ENCODE data around the gene WRAP53. TPM values are rescaled to one million over a fixed set of nuclear protein-coding genes. Genes with fewer than 3 reads are reported as not detected.
A peak's percentile ranks its signal among the peaks of the same experiment; 100 is the strongest.

Gene WRAP53
- polyA plus RNA-seq, 3 donors, result 6.3 to 9.8 (median 9.1) TPM

- peak overlapping the region in 1 of 2 donors; percentile 83 for H3K4me3 Mint-ChIP-seq
- peaks cover 19% of the 10 kb centered on the region for H3K4me1 Mint-ChIP-seq
- Histone ChIP-seq H3K79me2 (ENCODE audit: insufficient read depth, low read length) (no peaks in the 10 kb centered on the region), H3K4me3 (replicated peaks in 1 of 3; ENCODE audit: low read depth in 2 of 3, low read length in 3 of 3) (no peak overlapping the region), H3K4me1 (ENCODE audit: control insufficient read depth in 1 of 2, insufficient read depth in 2 of 2, low read length in 2 of 2) (peaks cover 15 to 23% of the 10 kb centered on the region in 2 donors), H3K9me3 (replicated peaks in 1 of 2; ENCODE audit: control insufficient read depth in 1 of 2, insufficient read depth in 1 of 2, low read length in 2 of 2) (no peaks in the 10 kb centered on the region), H3K36me3 (replicated peaks in 1 of 2; ENCODE audit: control insufficient read depth in 1 of 2, insufficient read depth in 2 of 2, low read length in 2 of 2) (no peaks in the 10 kb centered on the region), H2AFZ (ENCODE audit: insufficient read depth, low read depth, low read length, poor library complexity, severe bottlenecking) (no peak overlapping the region), H4K20me1 (ENCODE audit: insufficient read depth, low read length) (no peaks in the 10 kb centered on the region), H3K27ac (ENCODE audit: low read depth in 1 of 2, low read length in 2 of 2) (no peak overlapping the region), H3K27me3 (ENCODE audit: control insufficient read depth in 2 of 2, insufficient read depth in 2 of 2, low read length in 2 of 2) (peaks cover 35 to 46% of the 10 kb centered on the region in 2 donors), H3K4me2 (replicated peaks; ENCODE audit: extremely low read depth, low read length, poor library complexity, severe bottlenecking) (no peak overlapping the region), H3K9ac (ENCODE audit: insufficient read depth, low read length, poor library complexity, severe bottlenecking) (no peak overlapping the region)
- H3K27ac Mint-ChIP-seq, result no peak overlapping the region
- 96% methylated on average over 4 of the region's 12 CpGs for WGBS (ENCODE audit: insufficient coverage)
- H3K9me3 Mint-ChIP-seq, result peaks cover 0 to 23% (median 4%) of the 10 kb centered on the region in 7 donors
- H3K36me3 Mint-ChIP-seq, result peaks cover 7 to 13% of the 10 kb centered on the region in 2 donors
- intact Hi-C loops (cut with micrococcal nuclease), result no loop called here
- H3K27me3 Mint-ChIP-seq (ENCODE audit: low read depth in 3 of 3), result peaks cover 44 to 69% (median 52%) of the 10 kb centered on the region in 3 donors
- no peak for DNase-seq
- TF ChIP-seq CTCF (IDR thresholded peaks at IDR 0.05), result no peak
Measured at GRCh38 chr17:7652388-7653356, 35.6 kb upstream of the WRAP53 start.

- Histone ChIP-seq H3K36me3 (replicated peaks in 1 of 2; ENCODE audit: control insufficient read depth in 1 of 2, insufficient read depth in 2 of 2, low read length in 2 of 2) (no peaks in the 10 kb centered on the region), H3K4me2 (replicated peaks; ENCODE audit: extremely low read depth, low read length, poor library complexity, severe bottlenecking) (no peak overlapping the region), H4K20me1 (ENCODE audit: insufficient read depth, low read length) (no peaks in the 10 kb centered on the region), H3K4me3 (replicated peaks in 1 of 3; ENCODE audit: low read depth in 2 of 3, low read length in 3 of 3) (no peak overlapping the region), H3K79me2 (ENCODE audit: insufficient read depth, low read length) (no peaks in the 10 kb centered on the region), H3K9me3 (replicated peaks in 1 of 2; ENCODE audit: control insufficient read depth in 1 of 2, insufficient read depth in 1 of 2, low read length in 2 of 2) (no peaks in the 10 kb centered on the region), H3K27me3 (ENCODE audit: control insufficient read depth in 2 of 2, insufficient read depth in 2 of 2, low read length in 2 of 2) (peaks cover 33 to 43% of the 10 kb centered on the region in 2 donors), H2AFZ (ENCODE audit: insufficient read depth, low read depth, low read length, poor library complexity, severe bottlenecking) (no peak overlapping the region), H3K9ac (ENCODE audit: insufficient read depth, low read length, poor library complexity, severe bottlenecking) (no peak overlapping the region), H3K4me1 (ENCODE audit: control insufficient read depth in 1 of 2, insufficient read depth in 2 of 2, low read length in 2 of 2) (peaks cover 13 to 18% of the 10 kb centered on the region in 2 donors), H3K27ac (ENCODE audit: low read depth in 1 of 2, low read length in 2 of 2) (no peak overlapping the region)
- Mint-ChIP-seq H3K9me3 (peaks cover 0 to 21% (median 4%) of the 10 kb centered on the region in 7 donors), H3K4me1 (peaks cover 15% of the 10 kb centered on the region), H3K27me3 (ENCODE audit: low read depth in 3 of 3) (peaks cover 36 to 54% (median 43%) of the 10 kb centered on the region in 3 donors), H3K27ac (no peak overlapping the region), H3K4me3 (peak overlapping the region in 1 of 2 donors; percentile 44), H3K36me3 (peaks cover 7 to 9% of the 10 kb centered on the region in 2 donors)
- no peak for DNase-seq
- intact Hi-C loops (cut with micrococcal nuclease), result no loop called here
- WGBS (ENCODE audit: insufficient coverage), result 97% methylated on average over 11 of the region's 16 CpGs
- no peak for TF ChIP-seq CTCF (IDR thresholded peaks at IDR 0.05)
Measured at GRCh38 chr17:7654832-7655540, 33.3 kb upstream of the WRAP53 start.

All from CD14-positive monocyte (primary cell).